HFF-Myc (cell line): ENCODE measurements around the gene PPP4R1.

Source experiments
- DNase-seq: peaks from one replicate; pipeline ENCODE4 v3.0.0-alpha.2; 2011; ENCODE audit warnings: low read depth; ENCODE audit errors: extremely low read depth
- H3K4me3 ChIP-seq: replicated peaks from 2 replicates; pipeline ENCODE4 v1.5.1; 2011; ENCODE audit warnings: low read depth, mild to moderate bottlenecking, control low read depth, low read length
- CTCF ChIP-seq: IDR thresholded peaks from 2 replicates; pipeline ENCODE4 v1.5.1; 2012; ENCODE audit warnings: mild to moderate bottlenecking, low read depth, low read length, control low read depth; ENCODE audit errors: missing control alignments

The PPP4R1 gene

DNA sequence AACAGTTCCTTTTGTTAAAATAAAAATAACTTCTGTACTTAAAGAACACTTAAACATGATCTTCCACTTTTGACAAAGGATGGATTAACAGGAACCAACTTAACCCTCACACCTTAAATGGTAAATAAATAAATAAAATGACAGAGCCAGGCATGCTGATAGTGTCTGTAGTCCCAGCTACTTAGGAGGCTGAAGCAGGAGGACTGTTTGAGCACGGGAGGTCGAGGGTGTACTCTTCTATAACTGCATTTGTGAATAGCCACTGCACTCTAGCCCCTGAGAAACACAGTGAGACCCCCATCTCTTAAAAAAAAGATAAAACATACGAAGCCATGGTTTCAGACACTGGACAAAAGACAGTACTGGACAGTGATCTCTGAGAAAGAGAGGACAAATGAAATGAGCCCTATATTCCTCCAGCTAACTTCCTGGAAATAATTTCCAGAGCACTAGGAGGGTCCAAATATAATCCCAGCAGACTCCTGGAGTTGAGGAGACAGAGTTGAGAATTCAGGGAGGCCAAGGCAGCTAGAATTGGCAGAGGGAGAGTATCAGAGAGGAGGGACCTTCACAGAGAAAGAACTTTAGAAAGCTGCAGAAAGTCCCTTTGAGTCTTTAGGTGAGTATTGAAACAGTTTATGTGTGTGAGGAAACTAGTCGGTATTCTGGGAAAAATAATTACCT is 17.4 kb downstream of the PPP4R1 start:
- H3K4me3 ChIP-seq, result no peak overlapping the region
- DNase-seq, result no peak
- TF ChIP-seq CTCF, result no peak

DNA sequence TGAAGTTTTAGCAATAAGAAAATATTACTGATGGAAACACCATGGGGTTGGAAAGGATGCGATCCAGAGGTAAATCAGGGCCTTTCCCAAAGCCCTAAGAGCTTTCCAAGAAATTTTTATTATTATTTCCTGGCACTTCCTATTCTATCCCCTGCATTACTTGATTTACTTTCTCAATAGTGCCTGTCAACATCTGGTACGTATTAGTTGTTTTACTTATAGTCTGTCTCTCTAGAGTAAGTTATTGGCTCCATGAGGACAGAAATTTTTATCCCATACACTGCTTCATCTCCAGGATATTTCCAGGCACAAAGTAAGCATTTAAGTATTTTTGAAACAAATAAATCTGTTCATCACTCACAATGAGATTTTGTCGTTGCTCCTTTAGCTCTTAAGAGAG is 18.1 kb downstream of the PPP4R1 start:
- TF ChIP-seq CTCF, result no peak
- H3K4me3 ChIP-seq, result no peak overlapping the region
- no peak for DNase-seq

- TF ChIP-seq CTCF, result no peak
- no peak for DNase-seq
Observed at GRCh38 chr18:9594823-9595596, 19.3 kb downstream of the PPP4R1 start.

DNA sequence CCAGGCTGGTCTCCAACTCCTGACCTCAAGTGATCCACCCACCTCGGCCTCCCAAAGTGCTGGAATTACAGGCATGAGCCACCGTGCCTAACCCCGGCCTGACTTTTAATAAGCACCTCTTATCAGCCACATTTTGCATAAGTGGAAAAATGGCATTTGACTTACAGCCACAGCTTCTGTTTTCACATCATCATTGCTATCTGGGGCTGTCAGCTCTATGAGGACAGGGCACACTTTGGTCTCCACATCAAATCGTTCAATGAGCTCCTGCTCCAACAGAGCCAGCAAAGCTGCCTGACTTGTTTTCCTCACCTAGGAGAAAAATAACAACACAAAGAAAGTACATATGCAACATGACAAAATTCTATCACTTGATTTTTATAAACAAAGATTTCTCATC is 26.4 kb downstream of the PPP4R1 start:
- no peak for TF ChIP-seq CTCF
- H3K4me3 ChIP-seq, result no peak overlapping the region
- no peak for DNase-seq

More at GRCh38 chr18:9594823-9595596, 19.3 kb downstream of the PPP4R1 start:
- H3K4me3 ChIP-seq, result no peak overlapping the region

- no peak overlapping the region for H3K4me3 ChIP-seq
- TF ChIP-seq CTCF, result no peak
- no peak for DNase-seq
Observed at GRCh38 chr18:9586814-9587213, 27.5 kb downstream of the PPP4R1 start.

GRCh38 chr18:9581667-9582066 is 32.7 kb downstream of the PPP4R1 start:
- H3K4me3 ChIP-seq, result no peak overlapping the region
- DNase-seq, result no peak
- TF ChIP-seq CTCF, result no peak
